ENCODE data around the gene KRTAP10-6. TPM values are rescaled to one million over a fixed set of nuclear protein-coding genes. Genes with fewer than 3 reads are reported as not detected.
"Not testable (repeated sequence)": the region's sequence is repeated elsewhere in the genome, so short reads cannot be mapped to it uniquely, and the experiment has no call there.

Gene KRTAP10-6
- total RNA-seq, 1 donor from 2014 or later = not detected

GRCh38 chr21:44579833-44580144, 12.5 kb downstream of the KRTAP10-6 start:
- no peak for DNase-seq (ENCODE audit: low spot score)
- no peak for ATAC-seq

- ATAC-seq = no peak
Observed at GRCh38 chr21:44579056-44579832, 13.1 kb downstream of the KRTAP10-6 start.

DNA sequence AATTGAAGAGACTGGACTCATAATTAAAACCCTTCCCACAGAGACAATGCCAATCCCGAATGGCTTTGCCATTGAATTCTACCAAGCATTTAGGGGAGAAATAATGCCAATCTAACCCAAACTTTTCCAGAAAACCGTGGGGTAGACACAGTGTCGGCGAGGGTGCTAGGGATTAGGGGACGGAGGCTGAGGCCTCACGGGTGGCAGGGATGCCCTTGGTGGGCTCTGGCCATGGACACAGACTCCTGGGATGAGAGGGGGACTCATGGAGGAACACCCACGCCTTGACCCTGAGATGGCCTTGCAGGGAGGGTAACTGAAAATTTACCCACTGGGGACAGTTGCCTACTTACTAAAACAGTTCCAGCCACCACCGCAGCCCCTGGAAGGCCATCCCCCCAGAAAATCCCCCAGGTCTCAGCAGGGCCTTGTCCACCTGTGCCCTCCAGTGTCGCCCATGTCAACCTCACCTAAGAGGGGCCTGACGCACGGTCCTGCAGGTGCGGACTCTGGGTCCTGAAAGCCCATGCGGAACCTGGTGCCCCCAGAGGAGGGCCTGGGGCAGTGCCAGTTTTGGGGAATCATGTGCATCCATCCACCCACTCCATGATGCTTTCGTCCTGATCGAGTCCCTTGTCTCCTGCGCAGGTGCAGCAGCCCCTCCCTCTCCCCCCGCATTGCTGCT, 13.8 kb downstream of the KRTAP10-6 start:
- DNase-seq (ENCODE audit: low spot score) = no peak
- no peak for ATAC-seq

More at GRCh38 chr21:44579056-44579832, 13.1 kb downstream of the KRTAP10-6 start:
- DNase-seq (ENCODE audit: low spot score) = no peak

GRCh38 chr21:44576025-44576420, 16.3 kb downstream of the KRTAP10-6 start:
- ATAC-seq (no peak), DNase-seq (ENCODE audit: low spot score) (no peak)

GRCh38 chr21:44575307-44576024, 16.8 kb downstream of the KRTAP10-6 start:
- DNase-seq (ENCODE audit: low spot score) (no peak), ATAC-seq (no peak)

DNA sequence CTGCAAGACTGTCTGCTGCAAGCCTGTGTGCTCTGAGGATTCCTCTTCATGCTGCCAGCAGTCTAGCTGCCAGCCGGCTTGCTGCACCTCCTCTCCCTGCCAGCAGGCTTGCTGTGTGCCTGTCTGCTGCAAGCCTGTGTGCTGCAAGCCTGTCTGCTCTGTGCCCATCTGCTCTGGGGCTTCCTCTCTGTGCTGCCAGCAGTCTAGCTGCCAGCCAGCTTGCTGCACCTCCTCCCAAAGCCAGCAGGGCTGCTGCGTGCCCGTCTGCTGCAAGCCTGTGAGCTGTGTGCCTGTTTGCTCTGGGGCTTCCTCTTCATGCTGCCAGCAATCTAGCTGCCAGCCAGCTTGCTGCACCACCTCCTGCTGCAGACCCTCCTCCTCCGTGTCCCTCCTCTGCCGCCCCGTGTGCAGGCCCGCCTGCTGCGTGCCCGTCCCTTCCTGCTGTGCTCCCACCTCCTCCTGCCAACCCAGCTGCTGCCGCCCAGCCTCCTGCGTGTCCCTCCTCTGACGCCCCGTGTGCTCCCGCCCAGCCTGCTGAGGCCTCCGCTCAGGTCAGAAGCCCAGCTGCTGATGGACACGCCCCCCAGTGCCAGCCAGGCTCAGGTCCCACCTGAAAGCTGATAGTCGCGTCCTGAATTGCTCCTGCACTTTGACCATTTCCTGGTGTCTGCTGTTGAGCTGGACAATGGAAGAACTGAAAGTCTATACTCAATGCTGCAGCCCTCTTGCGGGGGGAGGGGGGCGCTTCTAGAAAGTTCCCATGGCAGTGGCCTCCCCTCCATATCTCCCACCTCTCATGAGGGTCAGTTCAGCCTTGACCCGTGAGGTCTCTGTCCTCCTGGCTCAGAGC, 17.6 kb downstream of the KRTAP10-6 start:
- ATAC-seq (peak; percentile 93), DNase-seq (ENCODE audit: low spot score) (peak; percentile 86)

DNA sequence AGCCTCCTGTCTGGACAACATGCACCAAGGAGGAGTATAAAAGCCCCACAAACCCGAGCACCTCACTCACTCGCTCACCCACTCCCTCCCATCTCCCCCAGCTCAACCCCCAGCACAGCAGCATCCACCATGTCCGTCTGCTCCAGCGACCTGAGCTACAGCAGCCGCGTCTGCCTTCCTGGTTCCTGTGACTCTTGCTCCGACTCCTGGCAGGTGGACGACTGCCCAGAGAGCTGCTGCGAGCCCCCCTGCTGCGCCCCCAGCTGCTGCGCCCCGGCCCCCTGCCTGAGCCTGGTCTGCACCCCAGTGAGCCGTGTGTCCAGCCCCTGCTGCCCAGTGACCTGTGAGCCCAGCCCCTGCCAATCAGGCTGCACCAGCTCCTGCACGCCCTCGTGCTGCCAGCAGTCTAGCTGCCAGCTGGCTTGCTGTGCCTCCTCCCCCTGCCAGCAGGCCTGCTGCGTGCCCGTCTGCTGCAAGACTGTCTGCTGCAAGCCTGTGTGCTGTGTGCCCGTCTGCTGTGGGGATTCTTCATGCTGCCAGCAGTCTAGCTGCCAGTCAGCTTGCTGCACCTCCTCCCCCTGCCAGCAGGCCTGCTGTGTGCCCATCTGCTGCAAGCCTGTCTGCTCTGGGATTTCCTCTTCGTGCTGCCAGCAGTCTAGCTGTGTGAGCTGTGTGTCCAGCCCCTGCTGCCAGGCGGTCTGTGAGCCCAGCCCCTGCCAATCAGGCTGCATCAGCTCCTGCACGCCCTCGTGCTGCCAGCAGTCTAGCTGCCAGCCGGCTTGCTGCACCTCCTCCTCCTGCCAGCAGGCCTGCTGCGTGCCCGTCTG, 18.5 kb downstream of the KRTAP10-6 start, which contains the start of gene KRTAP10-4:
Gene KRTAP10-4 (plus strand): TSS at position 100 of the 827 bp plus-strand sequence. CDS start 30 bp downstream, at position 130.
- ATAC-seq = peak; percentile 14
- DNase-seq (ENCODE audit: low spot score) = not testable (repeated sequence)

DNA sequence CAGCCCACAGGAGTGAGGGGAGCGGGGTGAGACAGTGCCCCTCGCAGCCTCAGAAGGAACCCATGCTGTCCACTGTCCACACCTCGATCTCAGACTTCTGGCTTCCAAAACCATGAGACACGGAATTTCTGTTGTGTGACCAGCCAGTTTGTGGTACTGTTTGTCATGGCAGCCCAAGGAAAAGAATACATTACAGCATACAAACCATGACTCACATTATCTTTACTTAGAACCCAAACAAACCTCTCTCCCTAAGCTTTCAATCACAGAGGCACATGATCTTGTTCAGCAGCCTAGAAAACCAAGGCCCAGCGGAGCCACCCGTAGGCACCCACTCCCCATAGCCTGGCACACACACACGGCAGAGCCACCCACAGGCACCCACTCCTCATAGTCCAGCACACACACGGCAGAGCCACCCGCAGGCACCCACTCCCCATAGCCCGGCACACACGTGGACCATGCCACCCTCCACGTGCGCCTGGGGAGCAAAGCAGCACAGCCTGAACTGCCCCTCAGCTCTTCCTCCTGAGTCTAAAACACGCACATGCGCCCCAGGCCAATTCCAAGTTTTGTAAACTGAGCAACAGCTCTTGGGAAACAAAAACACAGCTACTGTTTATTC, 19.2 kb downstream of the KRTAP10-6 start:
- DNase-seq (ENCODE audit: low spot score) (no peak), ATAC-seq (no peak)

DNA sequence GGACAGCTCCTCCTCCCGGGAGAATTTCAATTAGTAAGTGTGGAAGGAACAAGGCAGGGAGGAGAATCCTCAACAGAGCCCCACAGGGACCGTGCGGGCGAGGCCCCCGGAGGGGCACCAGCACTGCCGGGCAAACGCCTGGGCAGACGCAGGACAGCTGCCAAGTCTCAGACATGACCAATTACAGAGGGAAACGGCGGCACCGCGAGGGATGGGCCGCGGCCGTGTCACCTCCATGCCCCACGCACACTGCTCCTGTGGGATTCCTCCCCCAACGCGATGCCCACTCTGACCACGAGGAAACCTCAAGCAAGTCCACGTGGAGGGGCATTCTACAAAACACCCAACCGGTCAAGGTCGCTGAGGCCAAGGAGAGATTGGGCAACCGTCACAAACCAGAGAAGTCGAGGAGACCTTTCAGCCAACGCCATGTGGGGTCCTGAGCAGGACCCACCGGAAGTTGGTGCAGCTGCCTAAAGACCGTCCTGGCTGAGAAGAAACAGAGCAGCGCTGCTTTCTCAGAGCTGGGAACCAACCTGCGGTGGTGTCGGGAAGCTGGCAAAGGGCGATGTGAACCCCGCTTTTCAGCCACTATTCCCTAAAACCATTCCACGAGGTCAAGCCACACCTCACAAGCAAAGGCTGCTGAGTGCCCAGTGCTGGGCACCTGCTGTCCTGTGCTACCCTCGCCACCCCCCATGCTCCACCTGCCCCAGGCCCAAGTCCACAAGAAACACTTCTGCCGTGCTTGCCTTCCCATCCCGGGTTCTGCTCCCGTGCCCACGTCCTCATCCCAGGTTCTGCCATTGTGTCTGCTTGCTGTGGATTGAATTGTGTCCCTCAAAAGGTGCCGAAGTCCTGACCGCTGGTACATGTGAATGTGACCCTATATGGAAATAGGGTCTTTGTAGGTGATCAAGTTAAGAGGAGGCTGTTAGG, 20.2 kb downstream of the KRTAP10-6 start:
- ATAC-seq (no peak), DNase-seq (ENCODE audit: low spot score) (no peak)

DNA sequence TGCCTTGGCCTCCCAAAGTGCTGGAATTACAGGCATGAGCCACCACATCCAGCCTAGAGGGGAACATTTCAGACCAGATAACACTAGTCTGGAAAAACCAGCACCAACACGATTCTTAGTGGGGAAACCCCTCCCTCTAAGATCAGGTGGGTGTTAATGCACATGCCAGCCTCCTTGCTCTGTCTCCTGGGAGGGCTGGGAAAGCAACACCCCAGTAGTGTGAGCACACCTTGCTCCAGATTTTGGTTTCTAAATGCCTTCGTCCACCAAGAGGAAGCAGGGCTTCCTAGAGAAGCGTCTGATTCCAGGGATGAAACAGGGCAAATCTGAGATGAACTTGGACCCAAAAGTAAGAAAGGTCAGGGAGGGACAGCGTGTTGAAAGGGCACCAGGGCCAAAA, 21.0 kb downstream of the KRTAP10-6 start:
- ATAC-seq = no peak
- DNase-seq (ENCODE audit: low spot score) = no peak

- DNase-seq (ENCODE audit: low spot score) (no peak), ATAC-seq (no peak)
Observed at GRCh38 chr21:44569861-44570517, 22.3 kb downstream of the KRTAP10-6 start.

DNA sequence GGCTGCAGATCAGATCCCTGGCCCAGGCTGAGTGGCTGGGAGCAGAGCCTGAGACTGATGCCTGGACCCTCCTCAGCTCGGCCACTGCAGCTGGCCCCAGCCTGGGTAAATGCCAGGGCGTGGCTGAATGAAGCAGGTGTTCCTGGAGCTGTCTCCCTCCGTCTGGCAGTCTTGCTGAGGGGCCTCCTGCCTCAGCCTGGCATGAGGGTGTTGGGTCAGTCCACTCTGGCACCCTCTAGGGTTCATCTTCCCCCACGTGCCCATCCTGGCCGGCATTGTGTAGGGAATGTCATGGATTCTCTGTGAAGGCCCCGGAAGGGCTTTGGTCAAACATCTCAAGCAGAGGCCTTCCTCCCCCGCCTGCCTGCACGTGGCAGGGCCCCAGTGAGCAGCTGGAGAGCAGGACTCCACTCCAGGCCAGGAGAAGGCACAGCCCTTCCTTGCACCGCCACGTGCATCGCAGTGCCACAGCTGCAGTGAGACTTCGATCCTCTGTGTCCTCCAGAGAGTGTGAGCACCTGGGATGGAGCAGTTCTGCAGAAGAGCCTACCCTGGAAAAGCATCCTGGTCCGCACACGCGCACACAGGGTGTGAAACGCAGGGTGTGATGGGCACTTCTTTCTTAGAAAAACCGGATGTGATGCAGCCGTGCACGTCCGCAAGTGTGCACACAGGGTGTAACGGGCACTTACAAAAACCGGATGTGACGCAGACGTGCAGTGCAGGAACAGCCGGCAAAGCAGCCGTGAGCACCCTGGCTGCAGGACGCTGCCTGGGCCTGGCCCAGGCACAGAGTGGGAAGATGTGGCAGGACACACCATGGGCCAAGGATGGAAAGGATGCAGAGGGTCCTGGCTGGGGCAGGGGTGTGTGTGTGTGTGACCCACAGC, 23.4 kb downstream of the KRTAP10-6 start:
- ATAC-seq (no peak), DNase-seq (ENCODE audit: low spot score) (no peak)

GRCh38 chr21:44568261-44568660, 24.0 kb downstream of the KRTAP10-6 start:
- no peak for DNase-seq (ENCODE audit: low spot score)
- ATAC-seq = no peak

DNA sequence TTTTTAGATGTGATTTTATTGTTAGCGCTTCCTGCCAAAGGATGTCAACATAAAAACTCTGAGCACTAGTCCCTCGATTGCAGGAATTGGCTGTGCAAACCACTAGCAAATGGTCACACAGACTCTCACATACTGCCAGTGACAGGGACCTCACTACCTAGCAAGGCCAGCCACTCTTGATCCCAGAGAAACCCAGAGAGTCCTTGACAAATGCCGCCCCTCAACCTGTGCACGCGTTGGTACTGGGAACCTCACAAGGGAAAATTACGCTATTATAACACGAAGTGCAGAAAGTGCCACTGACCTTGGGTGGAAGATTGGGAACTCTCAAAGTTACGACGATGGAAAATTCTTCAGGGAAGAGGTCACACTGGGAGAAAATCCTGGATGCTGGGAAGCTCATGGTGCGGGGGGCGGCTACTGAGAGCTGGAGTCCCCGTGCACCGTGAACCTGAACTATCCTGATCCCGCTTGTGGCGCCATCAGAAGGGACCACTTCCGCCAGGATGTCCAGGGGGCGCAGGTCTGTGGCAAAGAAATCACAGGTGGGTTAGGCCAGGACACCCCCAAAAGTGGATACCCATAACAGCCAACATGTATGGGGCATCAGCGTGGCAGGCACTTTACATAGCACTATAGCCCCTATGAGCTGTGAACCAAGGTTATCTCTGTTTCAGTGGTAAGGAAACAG, 24.7 kb downstream of the KRTAP10-6 start:
- ATAC-seq (no peak), DNase-seq (ENCODE audit: low spot score) (no peak)

DNA sequence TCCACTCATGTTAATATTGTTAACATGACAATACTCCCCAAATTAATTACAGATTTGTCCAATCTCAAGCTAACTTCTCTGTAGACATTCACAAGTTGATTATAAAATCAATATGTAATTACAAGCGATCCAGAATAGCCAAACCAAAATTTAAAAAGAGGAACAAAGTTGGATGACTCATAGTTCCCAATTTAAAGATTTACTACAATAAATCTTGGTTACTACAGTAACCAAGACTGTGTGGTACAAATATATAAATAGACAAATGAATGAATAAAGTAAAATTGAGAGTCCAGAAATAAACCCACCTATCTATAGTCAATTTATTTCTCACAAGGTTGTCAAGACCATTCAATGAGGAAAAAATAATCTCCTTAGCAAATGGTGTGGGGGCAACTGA, 25.9 kb downstream of the KRTAP10-6 start:
- DNase-seq (ENCODE audit: low spot score) (no peak), ATAC-seq (no peak)
